HG02678 (cell line): ENCODE measurements around the gene KIR3DL1.
"Not testable (repeated sequence)": the region's sequence is repeated elsewhere in the genome, so short reads cannot be mapped to it uniquely, and the experiment has no call there.

Experiments used
- ATAC-seq: cut with Tn5 transposase; IDR thresholded peaks from one replicate; pipeline ENCODE4 v1.9.1; 2021; ENCODE audit warnings: mild to moderate bottlenecking, moderate library complexity; ENCODE audit not compliant: unreplicated experiment

The KIR3DL1 gene

GRCh38 chr19:54816251-54816650, at the start of gene KIR3DL1:
Gene KIR3DL1, plus strand, starts transcription at chr19:54816468.
- not testable (repeated sequence) for ATAC-seq

GRCh38 chr19:54769646-54770045, 46.6 kb upstream of the KIR3DL1 start, which contains the start of gene KIR2DL1:
Gene KIR2DL1, plus strand, starts transcription at chr19:54769793. Its CDS starts 58 bp downstream, at chr19:54769851.
- ATAC-seq = not testable (repeated sequence)

GRCh38 chr19:54770511-54770910, 45.8 kb upstream of the KIR3DL1 start:
- not testable (repeated sequence) for ATAC-seq

- not testable (repeated sequence) for ATAC-seq
Observed at GRCh38 chr19:54771018-54771960, 45.0 kb upstream of the KIR3DL1 start.

GRCh38 chr19:54772666-54773065, 43.6 kb upstream of the KIR3DL1 start:
- ATAC-seq = not testable (repeated sequence)

GRCh38 chr19:54775095-54775815, 41.0 kb upstream of the KIR3DL1 start:
- ATAC-seq = not testable (repeated sequence)

- not testable (repeated sequence) for ATAC-seq
Observed at GRCh38 chr19:54775830-54776229, 40.4 kb upstream of the KIR3DL1 start.

GRCh38 chr19:54777851-54778250, 38.4 kb upstream of the KIR3DL1 start:
- not testable (repeated sequence) for ATAC-seq

GRCh38 chr19:54778896-54779295, 37.4 kb upstream of the KIR3DL1 start:
- not testable (repeated sequence) for ATAC-seq

- not testable (repeated sequence) for ATAC-seq
Observed at GRCh38 chr19:54782916-54783315, 33.4 kb upstream of the KIR3DL1 start.

GRCh38 chr19:54786091-54786723, 30.1 kb upstream of the KIR3DL1 start:
- not testable (repeated sequence) for ATAC-seq

GRCh38 chr19:54788154-54788553, 28.1 kb upstream of the KIR3DL1 start:
- not testable (repeated sequence) for ATAC-seq

GRCh38 chr19:54790711-54791110, 25.6 kb upstream of the KIR3DL1 start:
- no peak for ATAC-seq

GRCh38 chr19:54791476-54791875, 24.8 kb upstream of the KIR3DL1 start:
- ATAC-seq = no peak

GRCh38 chr19:54792814-54793213, 23.5 kb upstream of the KIR3DL1 start:
- ATAC-seq = no peak

- no peak for ATAC-seq
Observed at GRCh38 chr19:54795758-54796157, 20.5 kb upstream of the KIR3DL1 start.

GRCh38 chr19:54803410-54803809, 12.9 kb upstream of the KIR3DL1 start, which contains the start of gene KIR2DL4:
Gene KIR2DL4, plus strand, starts transcription at chr19:54803610. Its CDS starts 42 bp downstream, at chr19:54803652.
- ATAC-seq = no peak

GRCh38 chr19:54804101-54804500, 12.2 kb upstream of the KIR3DL1 start:
- ATAC-seq = no peak

- ATAC-seq = no peak
Observed at GRCh38 chr19:54804571-54804970, 11.7 kb upstream of the KIR3DL1 start.

GRCh38 chr19:54805665-54806515, 10.4 kb upstream of the KIR3DL1 start:
- ATAC-seq = no peak
